Panc1 (cell line): ENCODE measurements around the gene ARHGAP25. TPM values are rescaled to one million over a fixed set of nuclear protein-coding genes. Genes with fewer than 3 reads are reported as not detected.

ENCODE experiments used
- ATAC-seq: fragments of 200-7000 bp; cut with Tn5 transposase; 2 replicates; pipeline ENCODE4 v1.9.1; 2020; ENCODE audit warnings: mild to moderate bottlenecking, moderate library complexity
- BruUV-seq: library from RNA; stranded (reverse); fragments of 400-500 nt; replicated peaks from 2 replicates; lab custom pipeline; 2021; lab: Mats Ljungman, UMichigan
- CTCF ChIA-PET: fragments of 300-600 bp; sonication (Branson Sonifier 250); formaldehyde crosslinking; loops from one replicate; lab custom pipeline; 2022; ENCODE audit warnings: antibody characterized with exemption; lab: Charles Lee
- POLR2A ChIA-PET: fragments of 300-600 bp; sonication (Branson Sonifier 250); formaldehyde crosslinking; loops from one replicate; lab custom pipeline; 2022; ENCODE audit warnings: antibody characterized with exemption; lab: Charles Lee
- DNase-seq: peaks from one replicate; pipeline ENCODE4 v3.0.0-alpha.2; 2010; ENCODE audit warnings: low read depth, low spot score
- H3K27ac ChIP-seq: 2 replicates; pipeline ENCODE4 v1.5.1; 2011; ENCODE audit warnings: mild to moderate bottlenecking, low read length, inconsistent platforms
- H3K27me3 ChIP-seq: fragments of 200-500 bp; sonication (Bioruptor generic); 2 replicates; pipeline ENCODE4 v1.6.0; 2014; ENCODE audit warnings: low read length, inconsistent platforms; ENCODE audit not compliant: control insufficient read depth, insufficient read depth
- H3K36me3 ChIP-seq: fragments of 200-500 bp; sonication (Bioruptor generic); 2 replicates; pipeline ENCODE4 v1.5.1; 2014; ENCODE audit warnings: inconsistent platforms, mild to moderate bottlenecking, low read length, moderate library complexity; ENCODE audit not compliant: control insufficient read depth, insufficient read depth
- H3K4me1 ChIP-seq: 2 replicates; pipeline ENCODE4 v1.5.1; 2011; ENCODE audit warnings: inconsistent platforms, mild to moderate bottlenecking, low read length, moderate library complexity; ENCODE audit not compliant: control insufficient read depth, insufficient read depth
- H3K4me3 ChIP-seq, 2 experiments: 2 replicates each; pipeline ENCODE4 v1.5.1; 2011 to 2012; ENCODE audit warnings: low read depth in 2 of 2, low read length in 2 of 2, mild to moderate bottlenecking in 2 of 2, inconsistent platforms in 1 of 2, moderate library complexity in 1 of 2
- H3K9me3 ChIP-seq: fragments of 200-500 bp; sonication (Bioruptor generic); 2 replicates; pipeline ENCODE4 v1.5.1; 2014; ENCODE audit warnings: low read depth, mild to moderate bottlenecking, inconsistent platforms, low read length, moderate library complexity; ENCODE audit not compliant: control insufficient read depth, insufficient read depth
- CTCF ChIP-seq: fragments of 450-650 bp; IDR thresholded peaks from 2 replicates; pipeline ENCODE4 v1.5.1; 2017; ENCODE audit warnings: mild to moderate bottlenecking
- POLR2AphosphoS5 ChIP-seq: IDR thresholded peaks from 2 replicates; pipeline ENCODE4 v1.6.1; 2012; ENCODE audit warnings: mild to moderate bottlenecking, low read depth, low read length, moderate library complexity
- REST ChIP-seq, 2 experiments: IDR thresholded peaks; 2 replicates each; pipeline ENCODE4 v1.6.1; 2011 to 2012; ENCODE audit warnings: low read depth in 2 of 2, control low read depth in 1 of 2, low read length in 1 of 2, mild to moderate bottlenecking in 1 of 2, moderate library complexity in 1 of 2; ENCODE audit not compliant: insufficient read depth in 1 of 2
- SIN3A ChIP-seq: IDR thresholded peaks from 2 replicates; pipeline ENCODE4 v1.6.1; 2012; ENCODE audit warnings: low read depth, mild to moderate bottlenecking, low read length, moderate library complexity, borderline replicate concordance; ENCODE audit not compliant: insufficient read depth
- TCF7L2 ChIP-seq: IDR thresholded peaks from 2 replicates; pipeline ENCODE4 v1.6.1; 2011; ENCODE audit warnings: mild to moderate bottlenecking, low read depth, low read length, inconsistent platforms
- in situ Hi-C: cut with HindIII; loops from 2 replicates; pipeline ENCODE4 v1.10.0; 2016; ENCODE audit warnings: low sequenced_read_pairs, low pct_unique_long_range_greater_than_20kb
- intact Hi-C: fragments of 100-400 bp; cut with micrococcal nuclease; formaldehyde crosslinking; loops from one replicate; pipeline ENCODE4 v1.10.0; 2022; ENCODE audit not compliant: unreplicated experiment
- total RNA-seq: library from RNA; stranded (reverse); gene quantifications from one replicate; pipeline ENCODE4 v1.2.1, GENCODE V29; 2021; ENCODE audit not compliant: unreplicated experiment

The ARHGAP25 gene
- total RNA-seq, 1 experiment from 2014 or later: 0.49 TPM

GRCh38 chr2:68753318-68753717 is 18.7 kb downstream of the ARHGAP25 start:
- no peaks in the 10 kb centered on the region for H3K36me3 ChIP-seq
- no peak for DNase-seq
- ChIA-PET CTCF (interaction anchor here (1.5 kb wide), 1 partner anchor 172 kb away, joined by 4 read pairs; no protein-coding TSS in a partner anchor), POLR2A (interaction anchor here (0.6 kb wide), 1 partner anchor 365 kb away, joined by 4 read pairs; no protein-coding TSS in a partner anchor)
- H3K9me3 ChIP-seq: no peaks in the 10 kb centered on the region
- H3K4me3 ChIP-seq: no peak overlapping the region
- intact Hi-C loops: loop anchor here (5.0 to 10.0 kb wide), 2 partner anchors 81 to 154 kb away; no protein-coding TSS in a partner anchor
- no peak overlapping the region for H3K27ac ChIP-seq
- no peaks in the 10 kb centered on the region for H3K4me1 ChIP-seq
- TF ChIP-seq TCF7L2: no peak
- no peak for TF ChIP-seq CTCF
- no peak for TF ChIP-seq POLR2AphosphoS5
- TF ChIP-seq SIN3A: no peak
- no peak for TF ChIP-seq REST (IDR thresholded peaks at IDR 0.05; ENCODE audit: insufficient read depth in 1 of 2, low read depth in 2 of 2, low read length in 1 of 2)
- BruUV-seq: no TSS peak
- H3K27me3 ChIP-seq: no peaks in the 10 kb centered on the region
- ATAC-seq: no peak
- in situ Hi-C loops: no loop called here

GRCh38 chr2:68755071-68755470 is 20.5 kb downstream of the ARHGAP25 start:
- Histone ChIP-seq H3K4me3 (no peak overlapping the region), H3K9me3 (no peaks in the 10 kb centered on the region), H3K36me3 (no peaks in the 10 kb centered on the region), H3K27me3 (no peaks in the 10 kb centered on the region), H3K27ac (no peak overlapping the region), H3K4me1 (no peaks in the 10 kb centered on the region)
- intact Hi-C loops: loop anchor here (10.0 kb wide), 1 partner anchor 80 kb away; no protein-coding TSS in a partner anchor
- CTCF ChIA-PET: no interaction called here
- ATAC-seq: no peak
- no TSS peak for BruUV-seq
- POLR2A ChIA-PET: no interaction called here
- DNase-seq: no peak
- TF ChIP-seq SIN3A (no peak), TCF7L2 (no peak), REST (IDR thresholded peaks at IDR 0.05; ENCODE audit: insufficient read depth in 1 of 2, low read depth in 2 of 2, low read length in 1 of 2) (no peak), POLR2AphosphoS5 (no peak), CTCF (no peak)
- in situ Hi-C loops: no loop called here
